GM19351 (cell line): ENCODE measurements around the gene MUC6.
"Not testable (repeated sequence)": the region's sequence is repeated elsewhere in the genome, so short reads cannot be mapped to it uniquely, and the experiment has no call there.

Experiments
- ATAC-seq: cut with Tn5 transposase; IDR thresholded peaks from one replicate; pipeline ENCODE4 v1.9.1; 2021; ENCODE audit warnings: mild to moderate bottlenecking, moderate library complexity; ENCODE audit not compliant: unreplicated experiment

The MUC6 gene

DNA sequence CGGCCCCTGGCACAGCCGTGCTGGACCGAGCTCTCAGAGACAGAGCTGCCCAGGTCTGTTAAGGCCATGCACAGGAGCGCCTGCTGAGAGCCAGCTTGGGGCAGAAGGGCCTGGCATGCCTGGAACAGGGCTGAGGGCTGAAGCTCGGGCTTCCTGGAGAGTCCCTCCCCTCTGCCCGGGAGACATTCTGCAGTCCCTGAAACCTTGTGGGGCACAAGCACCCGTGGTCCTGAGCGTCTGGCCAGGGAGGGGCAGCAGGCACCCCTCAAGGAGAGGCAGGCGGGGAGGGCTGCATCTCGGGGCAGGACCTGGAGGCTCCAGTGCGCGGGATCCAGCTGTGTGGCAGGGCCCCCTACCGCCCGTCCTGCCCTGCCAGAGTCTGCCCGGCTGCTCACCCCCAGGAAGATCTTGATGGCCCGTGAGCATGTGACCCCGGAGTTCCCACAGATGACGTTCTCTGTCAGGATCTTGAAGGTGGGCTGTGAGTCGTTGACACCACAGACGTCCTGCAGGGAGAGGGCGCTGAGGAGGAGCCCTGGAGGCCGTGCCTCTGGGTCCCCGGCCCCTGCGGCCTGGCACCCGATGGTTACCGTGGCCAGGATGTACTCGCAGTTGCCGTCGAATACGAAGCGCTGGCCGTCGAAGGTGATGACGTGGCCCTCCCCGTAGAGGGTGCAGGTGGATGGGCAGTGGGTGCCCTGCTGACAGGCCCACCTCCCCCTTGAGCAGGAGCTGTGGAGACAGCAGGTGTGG is 10.9 kb downstream of the MUC6 start:
- no peak for ATAC-seq

DNA sequence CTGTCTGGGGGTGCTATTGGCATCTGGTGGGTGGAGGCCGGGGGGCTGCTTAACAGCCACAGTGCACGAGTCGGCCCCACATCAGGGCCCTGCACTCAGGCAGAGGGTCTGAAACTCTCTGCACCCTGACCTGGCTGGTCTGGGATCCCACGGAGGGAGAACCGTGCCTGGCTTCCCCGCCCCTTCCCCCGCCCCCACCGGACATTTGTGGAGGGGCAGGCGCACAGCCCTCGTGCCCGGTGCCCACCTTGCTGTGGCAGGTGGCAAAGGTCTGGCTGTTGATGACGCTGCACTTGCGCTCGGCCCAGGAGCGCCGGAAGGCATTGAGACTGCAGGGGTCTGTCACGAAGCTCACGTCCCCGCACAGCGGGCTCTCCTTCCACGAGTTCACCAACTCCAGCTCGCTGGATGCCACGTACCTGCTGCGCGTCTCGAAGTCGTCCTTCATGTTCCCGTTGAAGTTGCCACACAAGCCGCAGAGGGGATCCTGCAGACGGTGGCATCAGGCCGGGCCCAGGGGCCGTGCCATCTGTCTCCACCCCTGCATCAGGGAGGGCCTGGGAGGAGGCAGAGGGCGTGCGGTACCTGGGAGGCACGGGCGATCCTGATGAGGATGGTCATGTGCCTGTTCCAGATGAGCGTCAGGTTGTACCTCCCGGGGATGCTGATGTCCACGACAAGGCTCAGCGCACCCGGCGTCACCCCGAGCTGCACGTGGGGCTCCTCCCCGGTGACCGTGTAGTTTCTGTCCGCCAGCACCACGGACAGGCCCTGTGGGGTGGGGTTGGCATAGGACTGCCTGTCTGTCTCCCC is 11.7 kb downstream of the MUC6 start:
- no peak for ATAC-seq

DNA sequence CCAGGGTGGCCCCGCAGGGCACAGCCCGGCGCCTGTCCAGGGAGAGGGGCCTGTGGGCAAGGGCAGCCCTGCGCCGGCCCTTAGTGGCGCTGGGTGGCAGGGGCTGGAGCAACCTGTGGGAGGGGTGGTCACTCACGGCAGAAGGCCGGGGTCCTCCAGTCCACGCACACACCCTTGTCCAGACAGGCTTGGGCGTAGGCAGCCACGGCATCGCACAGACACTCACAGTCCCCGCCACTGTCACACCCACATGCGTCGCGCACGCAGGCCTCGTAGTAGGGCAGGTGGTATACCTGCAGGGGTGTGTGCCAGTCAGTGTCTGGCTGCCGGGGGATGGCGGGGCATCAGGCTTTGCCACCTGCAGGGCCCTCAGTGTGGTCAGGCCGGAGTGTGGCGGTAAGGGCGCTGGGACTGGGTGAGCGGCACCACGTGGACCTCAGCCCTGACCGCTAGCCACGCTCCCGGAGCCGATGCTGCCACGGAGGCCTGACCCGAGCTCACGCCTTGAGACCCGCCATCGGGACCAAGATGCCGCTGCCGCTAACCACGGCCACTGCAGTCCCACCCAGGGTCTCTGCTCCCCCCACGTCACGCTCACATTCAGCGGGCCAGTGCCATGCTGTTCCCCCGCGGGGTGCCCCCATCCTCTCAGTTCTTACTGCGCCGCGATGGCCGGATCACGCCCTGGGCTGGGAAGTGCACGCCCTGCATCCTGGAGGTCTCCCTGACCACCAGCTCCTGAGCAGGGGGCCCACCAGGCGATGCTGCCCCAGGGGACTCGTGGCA is 12.5 kb downstream of the MUC6 start:
- no peak for ATAC-seq

DNA sequence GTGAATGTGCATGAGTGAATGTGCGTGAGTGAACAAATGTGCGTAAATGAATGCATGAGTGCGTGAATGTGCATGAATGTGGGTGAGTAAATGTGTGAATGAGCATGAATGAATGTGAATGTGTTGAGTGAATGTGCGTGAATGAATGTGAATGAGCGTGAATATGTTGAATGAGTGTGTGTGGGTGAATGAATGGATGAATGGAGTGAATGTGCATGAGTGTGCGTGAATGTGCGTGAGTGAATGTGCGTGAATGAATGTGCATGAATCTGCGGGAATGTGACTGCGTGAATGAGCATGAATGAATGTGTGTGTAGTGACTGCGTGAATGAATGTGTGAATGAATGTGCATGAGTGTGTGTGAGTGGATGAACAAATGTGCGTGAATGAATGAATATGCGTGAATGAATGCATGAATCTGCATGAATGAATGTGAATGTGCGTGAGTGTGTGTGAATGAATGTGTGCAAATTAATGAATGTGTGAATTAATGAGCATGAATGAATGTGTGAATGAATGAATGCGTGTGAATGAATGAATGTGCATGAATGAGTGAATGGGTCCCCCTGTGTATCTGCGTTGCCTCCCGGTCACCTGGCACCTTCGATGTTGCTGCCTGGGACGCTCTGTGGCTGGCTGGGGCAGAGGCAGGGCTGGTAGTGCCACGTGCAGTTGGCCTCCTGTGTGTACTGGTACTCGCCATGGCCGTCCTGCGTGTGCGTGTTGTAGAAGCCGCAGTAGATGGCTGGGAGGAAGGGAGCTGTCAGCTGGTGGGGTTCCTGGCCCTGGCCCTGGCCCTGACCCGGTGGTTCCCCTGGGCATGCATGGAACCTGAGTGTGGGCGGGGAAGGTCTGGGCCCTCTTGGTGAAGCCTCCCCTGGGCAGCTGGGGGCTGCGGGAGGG is 13.4 kb downstream of the MUC6 start:
- no peak for ATAC-seq

DNA sequence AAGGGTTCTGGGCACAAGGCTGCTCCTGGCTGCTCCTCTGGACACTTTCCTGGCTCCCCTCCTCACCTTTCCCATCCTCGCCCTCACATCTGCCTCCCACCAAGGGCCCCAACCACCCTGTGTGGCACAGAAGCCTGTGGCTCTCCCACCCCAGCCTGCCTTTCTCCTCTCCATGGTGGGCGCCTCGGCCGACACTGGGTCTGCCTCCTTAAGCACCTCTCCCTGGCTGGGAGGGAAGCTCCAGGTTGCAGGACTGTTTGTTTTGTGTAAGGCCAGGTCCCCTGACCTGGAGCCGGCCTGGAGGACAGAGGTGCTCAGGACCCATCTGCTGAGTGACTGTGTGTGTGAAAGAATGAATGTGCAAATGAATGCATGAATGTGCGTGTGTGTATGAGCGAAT is 14.1 kb downstream of the MUC6 start:
- ATAC-seq: no peak

DNA sequence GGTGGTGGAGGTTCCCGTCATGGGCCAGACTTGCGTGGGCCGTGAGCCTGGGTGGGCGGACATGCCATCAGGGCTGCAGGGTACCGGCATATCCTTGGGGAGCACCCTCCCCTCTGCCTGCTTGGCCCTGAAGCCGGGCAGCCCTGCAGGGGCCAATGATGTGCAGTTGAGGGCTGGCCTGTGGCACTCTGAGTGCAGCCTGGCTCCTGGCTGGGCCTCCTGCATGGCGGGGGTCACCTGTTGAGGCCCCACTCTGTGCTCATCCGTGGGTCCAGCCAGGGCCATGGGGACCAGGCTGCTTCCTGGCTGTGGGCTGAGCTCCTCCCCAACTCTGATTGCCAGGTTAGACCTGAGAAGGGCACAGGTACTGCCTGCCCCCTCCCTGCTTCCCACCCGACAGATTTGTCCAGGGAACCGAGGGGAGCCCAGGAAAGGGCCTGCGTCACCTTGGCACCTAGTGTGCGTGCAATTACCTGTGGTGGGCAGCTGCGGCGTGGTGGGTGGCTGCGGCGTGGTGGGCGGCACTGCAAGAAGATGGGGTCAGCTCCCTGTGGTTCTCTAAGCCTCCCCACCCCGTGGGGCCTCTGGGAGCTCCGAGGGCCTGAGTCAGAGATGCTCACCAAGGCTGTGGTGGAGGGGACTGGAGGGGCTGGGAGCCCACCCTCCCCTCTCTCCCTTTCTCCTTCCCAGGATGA is 16.2 kb downstream of the MUC6 start:
- ATAC-seq: no peak

DNA sequence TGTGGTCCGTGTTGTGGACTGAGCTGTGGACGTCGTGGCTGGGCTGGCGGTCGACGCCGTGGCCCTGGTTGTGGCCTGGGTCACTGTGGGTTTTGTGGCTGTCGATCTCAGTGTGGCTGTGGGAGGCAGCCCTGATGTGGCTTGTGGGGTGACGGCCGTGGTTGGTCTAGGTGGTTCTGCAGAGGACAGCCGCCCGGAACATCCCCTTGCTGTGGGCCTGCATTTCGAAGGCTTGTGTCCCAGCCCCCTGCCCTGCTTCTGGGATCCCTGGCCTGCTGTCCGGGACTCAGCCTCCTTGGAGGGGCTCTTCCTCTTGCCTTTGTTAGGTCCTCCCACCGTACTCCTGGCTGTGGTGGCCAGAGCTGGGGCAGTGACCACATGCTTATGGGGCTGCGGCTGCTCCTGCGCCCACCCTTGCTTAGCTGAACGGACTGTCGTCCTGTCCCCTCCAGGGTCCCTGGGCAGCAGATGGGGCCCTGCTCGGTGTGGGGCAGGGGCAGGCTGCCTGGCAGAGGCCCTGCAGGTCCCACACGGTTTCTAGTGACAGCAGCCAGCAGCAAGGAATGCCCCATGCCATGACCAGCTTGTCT is 17.1 kb downstream of the MUC6 start:
- ATAC-seq: no peak

DNA sequence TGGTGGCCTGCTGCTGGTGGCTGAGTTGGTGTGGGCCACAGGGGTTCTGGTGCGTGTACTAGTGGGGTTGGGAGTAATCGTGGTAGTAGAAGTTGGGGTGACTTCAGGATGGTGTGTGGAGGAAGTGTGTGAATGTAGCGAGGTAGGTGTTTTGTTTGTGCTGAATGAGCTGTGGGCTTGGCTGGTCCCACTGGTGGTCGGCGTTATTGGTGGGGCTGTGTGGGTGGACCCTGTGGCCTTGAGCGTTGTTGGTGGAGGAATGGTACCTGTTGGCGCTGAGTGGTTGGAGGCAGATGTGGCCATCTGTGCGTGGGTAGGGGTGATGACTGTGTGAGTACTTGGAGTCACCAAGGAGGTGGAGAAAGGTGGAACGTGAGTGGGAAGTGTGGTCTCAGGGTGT is 18.4 kb downstream of the MUC6 start:
- no peak for ATAC-seq

DNA sequence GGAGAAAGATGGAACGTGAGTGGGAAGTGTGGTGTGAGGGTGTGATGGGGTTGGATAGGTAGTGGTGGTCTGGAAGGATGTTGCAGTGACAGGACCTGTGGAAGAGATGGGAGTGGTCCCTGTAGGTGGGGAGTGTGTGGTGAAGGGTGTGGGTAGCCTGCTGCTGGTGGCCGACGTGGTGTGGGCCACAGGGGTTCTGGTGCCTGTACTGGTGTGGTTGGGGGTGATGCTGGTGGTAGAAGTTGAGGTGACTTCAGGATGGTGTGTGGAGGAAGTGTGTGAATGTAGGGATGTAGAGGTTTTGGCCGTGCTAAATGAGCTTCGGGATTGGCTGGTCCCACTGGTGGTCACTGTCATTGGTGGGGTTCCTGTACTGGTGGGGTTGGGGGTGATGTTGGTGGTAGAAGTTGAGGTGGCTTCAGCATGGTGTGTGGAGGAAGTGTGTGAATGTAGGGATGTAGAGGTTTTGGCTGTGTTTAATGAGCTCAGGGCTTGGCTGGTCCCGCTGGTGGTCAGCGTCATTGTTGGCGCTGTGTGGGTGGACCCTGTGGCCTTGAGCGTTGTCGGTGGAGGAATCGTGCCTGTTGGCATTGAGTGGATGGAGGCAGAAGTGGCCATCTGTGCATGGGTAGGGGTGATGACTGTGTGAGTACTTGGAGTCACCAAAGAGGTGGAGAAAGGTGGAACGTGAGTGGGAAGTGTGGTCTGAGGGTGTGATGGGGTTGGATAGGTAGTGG is 19.1 kb downstream of the MUC6 start:
- no peak for ATAC-seq

DNA sequence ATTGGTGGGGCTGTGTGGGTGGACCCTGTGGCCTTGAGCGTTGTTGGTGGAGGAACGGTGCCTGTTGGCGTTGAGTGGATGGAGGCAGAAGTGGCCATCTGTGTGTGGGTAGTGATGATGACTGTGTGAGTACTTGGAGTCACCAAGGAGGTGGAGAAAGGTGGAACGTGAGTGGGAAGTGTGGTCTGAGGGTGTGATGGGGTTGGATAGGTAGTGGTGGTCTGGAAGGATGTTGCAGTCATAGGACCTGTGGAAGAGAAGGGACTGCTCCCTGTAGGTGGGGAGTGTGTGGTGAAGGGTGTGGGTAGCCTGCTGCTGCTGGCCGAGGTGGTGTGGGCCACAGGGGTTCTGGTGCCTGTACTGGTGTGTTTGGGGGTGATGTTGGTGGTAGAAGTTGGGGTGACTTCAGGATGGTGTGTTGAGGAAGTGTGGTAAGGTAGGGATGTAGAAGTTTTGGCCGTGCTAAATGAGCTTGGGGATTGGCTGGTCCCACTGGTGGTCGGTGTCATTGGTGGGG is 19.9 kb downstream of the MUC6 start:
- not testable (repeated sequence) for ATAC-seq

DNA sequence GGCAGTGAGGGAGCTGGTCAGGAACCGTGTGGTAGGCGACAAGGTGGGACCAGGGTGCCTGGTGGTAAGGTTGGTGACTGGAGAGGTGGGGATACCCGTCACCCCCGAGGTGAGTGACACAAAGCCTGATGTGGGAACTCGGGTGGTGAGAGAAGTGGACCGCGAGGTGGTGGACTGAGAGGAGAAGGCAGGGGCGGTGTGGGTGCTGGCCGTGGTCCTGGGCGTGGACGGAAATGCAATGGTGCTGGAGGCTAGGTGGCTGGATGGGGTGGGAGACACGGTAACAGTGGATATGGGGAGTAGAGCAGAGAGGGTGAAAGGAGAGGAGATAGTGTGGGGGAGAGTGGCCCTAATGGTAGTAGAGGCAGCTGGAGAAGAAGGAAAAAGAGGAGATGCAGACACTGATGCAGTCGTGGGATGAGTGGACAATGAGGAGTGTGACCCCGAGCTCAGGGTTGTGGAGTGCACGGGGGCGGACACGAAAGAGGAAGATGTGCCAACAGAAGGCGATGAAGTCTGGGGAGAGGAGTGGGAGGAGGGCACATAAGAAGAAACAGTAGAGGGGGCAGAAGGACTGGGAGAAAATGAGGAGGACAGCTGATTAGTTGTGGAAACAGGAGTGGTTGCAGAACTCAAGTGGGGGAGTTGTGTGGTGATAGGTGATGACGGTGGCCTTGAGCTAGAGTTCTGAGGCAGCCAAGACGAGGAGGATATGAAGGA is 20.5 kb downstream of the MUC6 start:
- ATAC-seq: no peak

DNA sequence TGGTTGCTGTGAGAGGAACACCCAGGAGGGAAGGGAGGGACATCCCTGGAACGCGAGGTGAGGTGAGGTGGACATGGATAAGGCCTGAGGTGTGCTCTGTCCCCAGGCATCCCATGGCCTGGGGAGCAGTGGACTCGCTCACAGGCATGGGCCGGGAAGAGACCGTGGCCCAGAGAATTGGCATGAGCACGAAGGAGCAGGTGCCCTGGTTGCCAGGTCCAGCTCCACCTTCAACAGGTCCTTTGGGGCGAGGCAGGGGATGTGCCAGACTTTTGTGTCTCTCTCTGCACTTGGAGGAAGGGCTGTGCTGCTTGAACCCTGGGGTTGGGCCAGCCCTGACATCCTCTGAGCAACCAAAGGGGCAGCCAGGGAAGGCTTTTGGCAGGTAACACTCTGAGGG is 21.5 kb downstream of the MUC6 start:
- no peak for ATAC-seq

DNA sequence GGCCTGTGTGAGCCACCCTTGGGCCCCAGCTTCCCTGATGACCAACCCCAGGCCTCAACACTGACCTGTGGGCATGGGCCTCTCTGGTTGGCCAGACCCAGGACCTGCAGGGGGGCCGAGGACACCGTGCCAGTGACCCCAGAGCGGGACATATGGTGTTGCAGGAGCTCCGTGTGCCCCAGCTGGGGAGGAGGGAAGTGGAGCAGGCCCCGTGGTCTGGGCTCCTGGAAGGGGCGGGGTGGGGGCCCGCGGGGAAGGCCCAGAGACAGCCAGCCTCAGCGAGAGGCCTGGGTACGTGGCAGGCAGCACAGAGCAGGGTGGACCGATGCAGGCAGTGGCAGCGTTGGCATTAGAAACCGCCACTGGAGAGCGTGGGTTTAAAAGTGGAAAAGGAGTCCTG is 22.2 kb downstream of the MUC6 start:
- ATAC-seq: no peak

DNA sequence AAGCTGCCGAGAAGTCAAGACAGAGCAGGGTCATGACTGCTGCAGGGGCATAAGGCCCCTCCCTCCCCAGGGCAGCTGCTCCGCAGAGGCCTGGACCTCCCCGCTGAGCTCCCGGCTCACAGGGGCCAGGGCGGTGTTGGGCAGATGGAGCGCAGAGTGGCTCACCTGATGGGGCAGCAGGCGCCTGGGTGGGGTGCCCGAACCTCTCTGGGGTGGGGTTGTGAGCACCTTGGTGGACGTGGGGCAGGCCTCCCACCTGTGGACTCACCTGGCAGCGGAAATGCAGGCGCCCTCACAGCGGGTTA is 22.9 kb downstream of the MUC6 start:
- no peak for ATAC-seq

DNA sequence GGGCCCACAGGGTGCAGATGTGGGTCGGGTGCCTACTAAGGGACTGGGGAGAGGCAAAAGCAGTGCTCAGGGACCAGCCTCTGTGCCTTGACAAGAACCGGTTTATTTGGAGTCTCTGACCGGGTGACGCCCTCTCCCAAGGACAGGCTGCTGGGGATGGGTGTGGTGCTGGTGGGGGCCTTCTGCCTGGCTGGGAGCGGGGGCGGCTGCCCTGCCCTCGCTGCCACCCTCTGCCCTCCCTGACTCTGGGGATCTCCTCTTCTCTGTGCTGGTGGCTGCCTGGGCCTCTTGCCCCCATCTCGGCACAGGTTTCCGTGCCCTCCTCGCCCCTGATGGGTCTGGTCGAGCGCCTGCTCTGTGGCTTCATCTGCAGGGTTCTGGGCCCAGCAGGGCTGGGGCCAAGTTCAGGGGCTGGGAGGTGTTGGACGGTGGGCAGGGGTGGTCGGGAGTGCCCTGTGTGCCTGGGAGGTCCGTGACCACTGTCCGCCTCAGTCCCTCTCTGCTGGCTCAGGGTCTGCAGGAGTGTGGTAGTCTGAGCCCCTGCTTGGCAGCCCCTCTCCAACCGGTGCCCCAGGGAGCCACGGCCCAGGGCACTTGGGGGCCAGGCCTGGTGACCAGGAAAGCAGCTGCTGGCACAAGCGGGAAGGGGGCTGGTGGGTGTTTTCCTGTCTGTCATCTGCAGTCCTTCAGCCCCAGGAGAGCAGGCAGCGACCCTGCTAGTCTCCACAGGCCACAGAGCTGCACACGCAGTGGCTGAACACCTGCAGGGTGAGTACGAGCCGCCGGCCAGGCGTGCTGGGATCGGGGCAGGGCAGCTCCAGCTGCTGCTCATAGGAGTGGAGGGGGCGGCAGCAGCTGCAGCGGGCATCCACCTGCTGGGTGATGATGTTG is 23.5 kb downstream of the MUC6 start:
- no peak for ATAC-seq

DNA sequence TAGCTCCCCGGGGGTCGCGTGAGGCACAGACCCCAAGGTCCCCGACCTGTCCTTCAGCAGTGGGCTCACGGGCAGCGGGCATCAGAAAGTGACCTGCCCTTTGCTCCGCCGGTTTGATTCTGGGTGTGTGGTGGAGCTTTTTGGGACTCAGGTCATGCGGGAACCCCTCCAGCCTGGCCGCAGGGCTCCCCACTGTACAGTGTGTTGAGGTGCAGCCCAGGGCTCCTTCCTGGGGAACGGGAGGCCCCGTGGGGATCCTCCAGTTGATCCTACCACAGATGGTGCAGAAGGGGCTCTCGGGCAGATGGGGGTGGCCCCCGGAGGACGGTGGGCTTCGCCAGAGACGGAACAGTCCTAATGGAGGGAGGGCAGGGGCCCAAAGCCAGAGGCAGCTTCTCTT is 24.2 kb downstream of the MUC6 start:
- no peak for ATAC-seq

DNA sequence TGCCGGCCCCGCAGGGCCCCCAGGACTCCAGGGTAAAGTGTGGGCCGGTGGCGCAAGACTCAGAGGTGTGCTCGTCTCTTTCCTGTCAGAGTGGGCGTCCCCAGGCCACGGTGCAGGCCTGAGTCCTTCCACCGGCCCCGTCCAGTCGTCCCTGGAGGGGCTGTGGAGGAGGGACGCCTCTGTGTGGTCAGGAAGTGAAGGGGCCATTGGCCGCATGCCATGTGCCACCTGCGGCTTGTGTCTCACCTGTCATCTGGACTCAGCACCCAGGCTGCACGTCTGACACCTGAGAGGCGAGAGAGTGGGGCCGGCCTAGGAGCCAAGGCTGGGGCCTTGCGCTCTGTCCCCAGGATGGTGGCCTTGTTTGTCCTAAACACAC is 25.2 kb downstream of the MUC6 start:
- no peak for ATAC-seq
